ENCODE results near the gene CLEC19A. TPM values are rescaled to one million over a fixed set of nuclear protein-coding genes. Genes with fewer than 3 reads are reported as not detected.

Gene CLEC19A
- total RNA-seq (2022; extraction: Qiagen RNA extraction) = 0.08 to 0.15 TPM (median 0.11 TPM) in 4 of 5 replicates, not detected in the other

DNA sequence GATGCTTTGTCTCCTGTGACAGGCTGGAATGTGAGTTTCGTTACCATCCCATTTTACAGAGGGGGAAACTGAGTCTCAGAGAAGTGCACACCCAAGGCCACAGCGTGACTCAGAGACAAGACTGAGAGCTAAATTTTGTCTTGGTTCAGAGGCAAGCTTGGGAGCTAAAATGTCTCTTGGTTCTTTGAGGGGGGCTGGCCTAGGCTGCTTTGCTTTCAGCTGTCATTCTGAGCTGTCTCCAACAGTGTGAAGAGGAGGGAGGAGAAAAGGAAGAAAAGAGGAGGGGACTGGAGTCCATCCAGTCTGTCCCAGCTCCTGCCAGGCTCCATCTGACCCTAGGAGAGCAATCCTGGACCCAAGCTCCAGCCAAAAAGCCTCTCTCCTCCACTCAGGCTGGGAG is at the start of gene CLEC19A:
CLEC19A (plus strand) TSS at position 301 of the 400 bp plus-strand sequence. CDS start 121 bp downstream, outside the sequence.

Other genes starting within 250 kb of the CLEC19A start
- gene COQ7, start 218.1 kb upstream of the CLEC19A start, total RNA-seq (2022; extraction: Qiagen RNA extraction) = 21.4 to 28.0 TPM (median 23.9 TPM) in 5 replicates
- gene ITPRIPL2, start 171.8 kb upstream of the CLEC19A start, total RNA-seq (2022; extraction: Qiagen RNA extraction) = 11.6 to 19.2 TPM (median 18.4 TPM) in 5 replicates
- gene SYT17, start 117.5 kb upstream of the CLEC19A start, total RNA-seq (2022; extraction: Qiagen RNA extraction) = 9.9 to 12.4 TPM (median 11.5 TPM) in 5 replicates
- gene TMC5, start 132.2 kb downstream of the CLEC19A start, total RNA-seq (2022; extraction: Qiagen RNA extraction) = 4.5 to 6.1 TPM (median 5.4 TPM) in 5 replicates
- 65.4 to 73.0 TPM (median 67.5 TPM) in 5 replicates for gene GDE1, start 236.4 kb downstream of the CLEC19A start, total RNA-seq (2022; extraction: Qiagen RNA extraction)
- 6.8 to 10.2 TPM (median 8.3 TPM) in 5 replicates for gene CCP110, start 238.2 kb downstream of the CLEC19A start, total RNA-seq (2022; extraction: Qiagen RNA extraction)

All from A549 treated with dexamethasone at 1 μM for 4 hours (cell line).